KG1 (cell line): Measurements from ENCODE around the gene SAMD8.
"Not testable (repeated sequence)": the region's sequence is repeated elsewhere in the genome, so short reads cannot be mapped to it uniquely, and the experiment has no call there.

Experiments used
- DNase-seq: peaks from one replicate; lab custom pipeline; 2025; lab: John Stamatoyannopoulos, UW

The SAMD8 gene

GRCh38 chr10:75086278-75086934 is 25.1 kb upstream of the SAMD8 start:
- no peak for DNase-seq

- DNase-seq: no peak
These were observed 22.8 kb upstream of the SAMD8 start for GRCh38 chr10:75088640-75089039.

GRCh38 chr10:75089634-75090033 is 21.8 kb upstream of the SAMD8 start:
- no peak for DNase-seq

GRCh38 chr10:75091146-75091545 is 20.3 kb upstream of the SAMD8 start:
- DNase-seq: no peak

GRCh38 chr10:75094465-75094864 is 17.0 kb upstream of the SAMD8 start:
- no peak for DNase-seq

GRCh38 chr10:75095631-75096030 is 15.8 kb upstream of the SAMD8 start:
- no peak for DNase-seq

- DNase-seq: no peak
These were observed 14.7 kb upstream of the SAMD8 start for GRCh38 chr10:75096749-75097148.

- no peak for DNase-seq
These were observed 13.7 kb upstream of the SAMD8 start for GRCh38 chr10:75097666-75098285.

- no peak for DNase-seq
These were observed 12.4 kb upstream of the SAMD8 start for GRCh38 chr10:75098902-75099673.

- DNase-seq: peak; percentile 26
These were observed 11.3 kb upstream of the SAMD8 start for GRCh38 chr10:75099952-75100763.

- no peak for DNase-seq
These were observed 10.6 kb upstream of the SAMD8 start for GRCh38 chr10:75100764-75101291.

- no peak for DNase-seq
These were observed 9.8 kb upstream of the SAMD8 start for GRCh38 chr10:75101416-75102251.

- no peak for DNase-seq
These were observed 8.4 kb upstream of the SAMD8 start for GRCh38 chr10:75102830-75103673.

GRCh38 chr10:75103881-75104686 is 7.4 kb upstream of the SAMD8 start:
- DNase-seq: no peak

- no peak for DNase-seq
These were observed 6.6 kb upstream of the SAMD8 start for GRCh38 chr10:75104842-75105241.

GRCh38 chr10:75105576-75106197 is 5.8 kb upstream of the SAMD8 start:
- no peak for DNase-seq

GRCh38 chr10:75106242-75106641 is 5.2 kb upstream of the SAMD8 start:
- DNase-seq: no peak

GRCh38 chr10:75106891-75107290 is 4.6 kb upstream of the SAMD8 start:
- not testable (repeated sequence) for DNase-seq
